Renal cortex interstitium (tissue), 15 donors: Measurements from ENCODE around the gene RGS7. TPM values are rescaled to one million over a fixed set of nuclear protein-coding genes. Genes with fewer than 3 reads are reported as not detected.
A peak's percentile ranks its signal among the peaks of the same experiment; 100 is the strongest.

Experiments
- DNase-seq, 11 donors: peaks; one replicate each; pipeline ENCODE4 v3.0.0-alpha.2; 2013; ENCODE audit warnings: low read depth in 9 of 11, low spot score in 4 of 11; ENCODE audit errors: extremely low read depth in 1 of 11
- long read RNA-seq, 16 experiments: transcript quantifications; one replicate each; lab custom pipeline, GENCODE V29; 2026
- polyA plus RNA-seq, 3 donors: library from polyadenylated mRNA; unstranded; fragments of 120-200 nt; gene quantifications; one replicate each; pipeline ENCODE4 v1.2.1, GENCODE V29; 2013; ENCODE audit not compliant: insufficient read length in 3 of 3

The RGS7 gene
- 1 to 10 TPM; 5.2 to 5.8 (median 5.6) TPM for polyA plus RNA-seq
- long read RNA-seq, donor 1: 0 reads
- long read RNA-seq, donor 2: 0 reads
- long read RNA-seq, donor 3: 0 reads
- long read RNA-seq, donor 4: 0 reads
- long read RNA-seq, donor 5: 0 reads
- long read RNA-seq, donor 6: 0 reads
- long read RNA-seq, donor 7: 0 reads
- long read RNA-seq, donor 8: 0 reads
- long read RNA-seq, donor 9: 0 reads
- long read RNA-seq, donor 10: 0 reads
- long read RNA-seq, donor 11: 0 reads
- long read RNA-seq, donor 12: 0 reads
- long read RNA-seq, donor 13: 0 reads
- long read RNA-seq, donor 14: 0 reads
- long read RNA-seq, donor 15: 0 reads
- long read RNA-seq, donor 16: 0 reads

- DNase-seq: peak in 10 of 11 donors; percentile 52 to 81 (median 65)
Measured at GRCh38 chr1:241356519-241357365, at the start of gene RGS7. Gene RGS7 (minus strand): TSS chr1:241357205.

GRCh38 chr1:241406421-241406820 is 49.4 kb upstream of the RGS7 start:
- no peak for DNase-seq

- DNase-seq: no peak
Measured at GRCh38 chr1:241401156-241401555, 44.2 kb upstream of the RGS7 start.

- peak in 3 of 11 donors; percentile 17 to 27 (median 18) for DNase-seq
Measured at GRCh38 chr1:241396747-241397681, 40.0 kb upstream of the RGS7 start.

- no peak for DNase-seq
Measured at GRCh38 chr1:241391926-241392710, 35.1 kb upstream of the RGS7 start.

GRCh38 chr1:241390526-241390925 is 33.5 kb upstream of the RGS7 start:
- no peak for DNase-seq

GRCh38 chr1:241389400-241389799 is 32.4 kb upstream of the RGS7 start:
- no peak for DNase-seq

- no peak for DNase-seq
Measured at GRCh38 chr1:241387216-241387615, 30.2 kb upstream of the RGS7 start.

GRCh38 chr1:241376701-241377100 is 19.7 kb upstream of the RGS7 start:
- DNase-seq: no peak

- no peak for DNase-seq
Measured at GRCh38 chr1:241375886-241376285, 18.9 kb upstream of the RGS7 start.

- no peak for DNase-seq
Measured at GRCh38 chr1:241366196-241366595, 9.2 kb upstream of the RGS7 start.

GRCh38 chr1:241362350-241362749 is 5.3 kb upstream of the RGS7 start:
- DNase-seq: no peak

- peak in 1 of 11 donors; percentile 18 for DNase-seq
Measured at GRCh38 chr1:241357366-241358340, 648 bp upstream of the RGS7 start.

GRCh38 chr1:241356187-241356518 is 852 bp downstream of the RGS7 start:
- peak in 1 of 11 donors; percentile 22 for DNase-seq

- DNase-seq: no peak
Measured at GRCh38 chr1:241355311-241356010, 1.5 kb downstream of the RGS7 start.

GRCh38 chr1:241352401-241352800 is 4.6 kb downstream of the RGS7 start:
- no peak for DNase-seq

- DNase-seq: no peak
Measured at GRCh38 chr1:241351841-241352240, 5.2 kb downstream of the RGS7 start.
